Smooth muscle cell (in vitro differentiated cells): ENCODE measurements around the gene OR52M1. TPM values are rescaled to one million over a fixed set of nuclear protein-coding genes. Genes with fewer than 3 reads are reported as not detected.

ENCODE experiments used
- DNase-seq: peaks from one replicate; lab custom pipeline; 2025; ENCODE audit not compliant: unreplicated experiment; lab: John Stamatoyannopoulos, UW
- H2AFZ ChIP-seq: fragments of 200-600 bp; sonication (generic); 2 replicates; pipeline ENCODE4 v1.6.0; 2016; ENCODE audit warnings: antibody characterized with exemption, low read depth, mild to moderate bottlenecking
- H3F3A ChIP-seq: fragments of 200-600 bp; sonication (generic); 2 replicates; pipeline ENCODE4 v1.6.0; 2017; ENCODE audit warnings: antibody characterized with exemption, low read depth
- H3K27ac ChIP-seq: fragments of 200-600 bp; sonication (generic); 2 replicates; pipeline ENCODE4 v1.5.1; 2016; ENCODE audit warnings: low read depth, mild to moderate bottlenecking
- H3K27me3 ChIP-seq: fragments of 200-600 bp; sonication (generic); 2 replicates; pipeline ENCODE4 v1.6.1; 2016; ENCODE audit warnings: low read depth, mild to moderate bottlenecking
- H3K36me3 ChIP-seq: fragments of 200-600 bp; sonication (generic); 2 replicates; pipeline ENCODE4 v1.5.1; 2016; ENCODE audit warnings: low read depth
- H3K4me1 ChIP-seq: fragments of 200-600 bp; sonication (generic); 2 replicates; pipeline ENCODE4 v1.5.1; 2016; ENCODE audit warnings: low read depth
- H3K4me2 ChIP-seq: fragments of 200-600 bp; sonication (generic); 2 replicates; pipeline ENCODE4 v1.6.0; 2016; ENCODE audit warnings: mild to moderate bottlenecking
- H3K4me3 ChIP-seq: fragments of 200-600 bp; sonication (generic); 2 replicates; pipeline ENCODE4 v1.5.1; 2016; ENCODE audit warnings: mild to moderate bottlenecking
- H3K79me2 ChIP-seq: fragments of 200-600 bp; sonication (generic); 2 replicates; pipeline ENCODE4 v1.6.0; 2016; ENCODE audit warnings: low read depth, mild to moderate bottlenecking
- H3K9ac ChIP-seq: fragments of 200-600 bp; sonication (generic); 2 replicates; pipeline ENCODE4 v1.6.0; 2016; ENCODE audit warnings: low read depth
- H3K9me3 ChIP-seq: fragments of 200-600 bp; sonication (generic); replicated peaks from 2 replicates; pipeline ENCODE4 v1.5.1; 2016; ENCODE audit warnings: low read depth
- H4K20me1 ChIP-seq: fragments of 200-600 bp; sonication (generic); 2 replicates; pipeline ENCODE4 v1.6.0; 2016; ENCODE audit warnings: low read depth
- CTCF ChIP-seq: fragments of 200-600 bp; sonication (generic); IDR thresholded peaks from 2 replicates; pipeline ENCODE4 v1.5.1; 2017; ENCODE audit warnings: borderline replicate concordance, mild to moderate bottlenecking, antibody characterized with exemption; ENCODE audit not compliant: insufficient read depth, poor library complexity, severe bottlenecking
- WGBS: methylation state at CpG from one replicate; pipeline ENCODE4 v1.1.7; 2016; ENCODE audit warnings: low lambda C conversion rate; 5-methylcytosine and 5-hydroxymethylcytosine counted together
- polyA plus RNA-seq: library from polyadenylated mRNA; unstranded; fragments of >200 nt; fragmentation: Nextera tagmentation; extraction: Ambion mirVana; gene quantifications from 2 replicates; pipeline ENCODE4 v1.2.1, GENCODE V29; 2016
- total RNA-seq: library from RNA; depleted of rRNA; stranded (reverse); fragments of >200 nt; gene quantifications from 2 replicates; pipeline ENCODE4 v1.2.3, GENCODE V29; 2014

Gene OR52M1
- total and polyA plus RNA-seq, 2 experiments from 2014 or later: not detected

- Histone ChIP-seq H3K27ac (no peak overlapping the region), H3K36me3 (no peaks in the 10 kb centered on the region), H3F3A (no peaks in the 10 kb centered on the region), H2AFZ (no peak overlapping the region), H4K20me1 (no peaks in the 10 kb centered on the region), H3K9ac (no peak overlapping the region), H3K27me3 (peaks cover 8% of the 10 kb centered on the region), H3K4me1 (no peaks in the 10 kb centered on the region), H3K9me3 (no peaks in the 10 kb centered on the region), H3K4me3 (no peak overlapping the region), H3K79me2 (no peaks in the 10 kb centered on the region), H3K4me2 (no peak overlapping the region)
- WGBS: 93% methylated on average over 2 of the region's 2 CpGs
- DNase-seq: no peak
- no peak for TF ChIP-seq CTCF
Observed at GRCh38 chr11:4508886-4509285, 36.1 kb upstream of the OR52M1 start.

- Histone ChIP-seq H3K36me3 (no peaks in the 10 kb centered on the region), H2AFZ (no peak overlapping the region), H3K9ac (no peak overlapping the region), H3F3A (no peaks in the 10 kb centered on the region), H4K20me1 (no peaks in the 10 kb centered on the region), H3K79me2 (no peaks in the 10 kb centered on the region), H3K27ac (no peak overlapping the region), H3K27me3 (peaks cover 8% of the 10 kb centered on the region), H3K4me2 (no peak overlapping the region), H3K4me1 (no peaks in the 10 kb centered on the region), H3K9me3 (no peaks in the 10 kb centered on the region), H3K4me3 (no peak overlapping the region)
- TF ChIP-seq CTCF: no peak
- WGBS: 86% methylated on average over 5 of the region's 5 CpGs
- no peak for DNase-seq
Observed at GRCh38 chr11:4511282-4512245, 33.4 kb upstream of the OR52M1 start.

GRCh38 chr11:4514196-4514595, 30.8 kb upstream of the OR52M1 start:
- H3K4me3 ChIP-seq: no peak overlapping the region
- no peak overlapping the region for H3K4me2 ChIP-seq
- H4K20me1 ChIP-seq: no peaks in the 10 kb centered on the region
- no peak overlapping the region for H3K27ac ChIP-seq
- peaks cover 9% of the 10 kb centered on the region for H3K27me3 ChIP-seq
- H3K4me1 ChIP-seq: no peaks in the 10 kb centered on the region
- H3K79me2 ChIP-seq: no peaks in the 10 kb centered on the region
- no peak for DNase-seq
- H3K9me3 ChIP-seq: no peaks in the 10 kb centered on the region
- H3F3A ChIP-seq: no peaks in the 10 kb centered on the region
- no peak overlapping the region for H3K9ac ChIP-seq
- H3K36me3 ChIP-seq: no peaks in the 10 kb centered on the region
- WGBS: 72% methylated on average over 1 of the region's 1 CpG
- no peak for TF ChIP-seq CTCF
- no peak overlapping the region for H2AFZ ChIP-seq
